Peyer's patch (tissue), 4 donors: ENCODE results near the gene LCK.

Experiments used
- CTCF ChIP-seq, 6 experiments: fragments of 450-650 bp in 4 of 6; fragments of 200-600 bp in 2 of 6; sonication (generic) in 1 of 6; IDR thresholded peaks; one replicate each; pipeline ENCODE4 v1.5.1; 2017 to 2019; ENCODE audit warnings: antibody characterized with exemption in 6 of 6, mild to moderate bottlenecking in 3 of 6, moderate library complexity in 1 of 6
- POLR2A ChIP-seq, 2 donors: fragments of 450-650 bp; IDR thresholded peaks; one replicate each; pipeline ENCODE4 v1.5.1; 2017; ENCODE audit warnings: antibody characterized with exemption in 2 of 2, mild to moderate bottlenecking in 2 of 2, moderate library complexity in 2 of 2

GRCh38 chr1:32269744-32270143, 18.7 kb downstream of the LCK start:
- TF ChIP-seq CTCF (IDR thresholded peaks at IDR 0.05) = no peak
- TF ChIP-seq POLR2A (IDR thresholded peaks at IDR 0.05) = no peak
